ENCODE results near the gene AJM1. TPM values are rescaled to one million over a fixed set of nuclear protein-coding genes. Genes with fewer than 3 reads are reported as not detected.
"Not testable (repeated sequence)": the region's sequence is repeated elsewhere in the genome, so short reads cannot be mapped to it uniquely, and the experiment has no call there.

AJM1 gene
- total RNA-seq, 1 donor from 2014 or later = 5.9 TPM

DNA sequence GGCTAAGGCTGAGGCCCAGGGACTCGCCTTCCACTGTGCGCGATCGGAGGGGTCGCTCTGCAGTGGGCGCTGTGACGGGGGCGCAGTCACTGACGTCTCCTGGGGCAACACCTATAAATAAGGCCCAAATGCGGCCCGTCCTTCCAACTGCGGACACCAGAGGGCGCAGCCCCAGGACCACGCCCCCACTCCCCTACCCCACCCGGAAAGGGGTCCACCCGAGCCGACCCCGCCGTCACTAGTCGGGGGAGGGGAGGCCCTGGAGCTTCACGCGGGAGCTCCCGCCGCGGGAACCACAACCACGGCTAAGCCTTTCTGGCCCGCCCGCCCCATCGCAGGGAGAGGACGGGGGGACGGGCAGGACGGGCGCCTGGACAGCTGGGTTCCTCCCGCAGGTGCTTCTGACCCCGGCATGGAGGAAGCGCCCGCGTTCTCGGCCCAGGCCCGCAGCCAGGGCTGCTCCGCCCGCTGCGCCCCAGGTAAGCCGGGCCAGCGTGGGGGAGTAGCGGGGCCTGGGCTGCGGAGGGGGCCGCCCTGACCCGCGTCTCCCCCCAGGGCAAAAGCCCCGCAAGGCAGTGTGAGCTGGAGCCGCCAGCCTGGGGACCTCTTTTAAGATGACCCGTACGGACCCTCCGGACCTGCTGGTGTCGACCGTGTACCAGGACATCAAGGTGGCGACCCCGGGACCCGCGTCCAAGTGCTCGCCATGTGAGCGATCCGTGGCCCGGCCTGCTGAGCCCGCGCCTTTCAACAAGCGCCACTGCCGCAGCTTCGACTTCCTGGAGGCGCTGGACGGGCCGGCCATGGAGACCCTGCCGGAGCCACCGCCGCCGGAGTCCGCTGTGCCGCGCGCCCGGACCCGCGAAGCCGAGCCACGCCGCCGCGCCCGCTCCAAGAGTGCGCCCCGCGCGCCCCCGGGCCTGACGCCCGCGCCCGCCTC is 1.8 kb downstream of the AJM1 start:
- Histone ChIP-seq H3K27me3 (peaks cover 34% of the 10 kb centered on the region), H3K4me1 (peaks cover 3 to 32% of the 10 kb centered on the region in 2 donors), H3K4me3 (peak overlapping the region; percentile 13 to 71), H3K36me3 (peaks cover 12 to 19% of the 10 kb centered on the region in 2 donors)
- H3K9me3 ChIP-seq; H3K27ac ChIP-seq; intact Hi-C loops (cut with DNase I); DNase-seq (ENCODE audit: low spot score in 2 of 2): not testable (repeated sequence)
- TF ChIP-seq, protein P1, sequence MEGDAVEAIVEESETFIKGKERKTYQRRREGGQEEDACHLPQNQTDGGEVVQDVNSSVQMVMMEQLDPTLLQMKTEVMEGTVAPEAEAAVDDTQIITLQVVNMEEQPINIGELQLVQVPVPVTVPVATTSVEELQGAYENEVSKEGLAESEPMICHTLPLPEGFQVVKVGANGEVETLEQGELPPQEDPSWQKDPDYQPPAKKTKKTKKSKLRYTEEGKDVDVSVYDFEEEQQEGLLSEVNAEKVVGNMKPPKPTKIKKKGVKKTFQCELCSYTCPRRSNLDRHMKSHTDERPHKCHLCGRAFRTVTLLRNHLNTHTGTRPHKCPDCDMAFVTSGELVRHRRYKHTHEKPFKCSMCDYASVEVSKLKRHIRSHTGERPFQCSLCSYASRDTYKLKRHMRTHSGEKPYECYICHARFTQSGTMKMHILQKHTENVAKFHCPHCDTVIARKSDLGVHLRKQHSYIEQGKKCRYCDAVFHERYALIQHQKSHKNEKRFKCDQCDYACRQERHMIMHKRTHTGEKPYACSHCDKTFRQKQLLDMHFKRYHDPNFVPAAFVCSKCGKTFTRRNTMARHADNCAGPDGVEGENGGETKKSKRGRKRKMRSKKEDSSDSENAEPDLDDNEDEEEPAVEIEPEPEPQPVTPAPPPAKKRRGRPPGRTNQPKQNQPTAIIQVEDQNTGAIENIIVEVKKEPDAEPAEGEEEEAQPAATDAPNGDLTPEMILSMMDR (IDR thresholded peaks at IDR 0.05) = peak; percentile 64 to 73 (median 69)

DNA sequence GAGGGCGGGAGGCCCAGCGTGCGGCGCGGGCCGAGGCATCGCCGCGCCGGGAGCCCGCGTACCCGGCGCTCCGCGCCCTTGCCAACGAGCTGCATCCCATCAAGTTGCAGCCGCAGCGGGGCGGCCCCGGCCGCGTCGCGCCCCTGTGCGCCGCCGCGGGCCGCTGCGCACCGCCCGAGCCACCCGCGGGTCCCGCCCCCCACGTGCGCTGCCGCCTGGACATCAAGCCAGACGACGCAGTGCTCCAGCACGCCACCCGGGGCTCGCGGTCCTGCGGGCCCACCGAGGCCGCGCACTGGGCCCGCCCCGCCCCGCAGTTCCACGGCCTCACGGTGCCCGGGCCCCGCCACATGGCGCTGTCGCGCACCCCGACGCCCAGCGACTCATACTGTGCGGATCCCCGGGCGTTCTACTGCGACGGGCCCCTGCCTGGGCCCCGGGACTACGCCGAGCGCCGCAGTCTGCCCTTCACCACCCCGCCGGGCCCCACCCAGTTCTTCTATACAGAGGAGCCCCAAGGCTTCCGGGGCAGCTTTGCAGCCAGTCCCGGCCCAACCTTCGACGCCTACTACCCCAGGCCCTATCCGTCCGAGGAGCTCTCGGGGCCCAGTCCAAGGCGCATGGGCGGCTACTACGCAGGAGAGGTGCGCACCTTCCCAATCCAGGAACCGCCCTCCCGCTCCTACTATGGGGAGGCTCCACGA is 2.6 kb downstream of the AJM1 start:
- intact Hi-C loops (cut with DNase I) = loop anchor here (5.0 kb wide), 1 partner anchor 38 kb away; the partner anchor contains the start of gene RABL6
- Histone ChIP-seq H3K4me1 (peaks cover 4 to 33% of the 10 kb centered on the region in 2 donors), H3K27me3 (peaks cover 34% of the 10 kb centered on the region)

DNA sequence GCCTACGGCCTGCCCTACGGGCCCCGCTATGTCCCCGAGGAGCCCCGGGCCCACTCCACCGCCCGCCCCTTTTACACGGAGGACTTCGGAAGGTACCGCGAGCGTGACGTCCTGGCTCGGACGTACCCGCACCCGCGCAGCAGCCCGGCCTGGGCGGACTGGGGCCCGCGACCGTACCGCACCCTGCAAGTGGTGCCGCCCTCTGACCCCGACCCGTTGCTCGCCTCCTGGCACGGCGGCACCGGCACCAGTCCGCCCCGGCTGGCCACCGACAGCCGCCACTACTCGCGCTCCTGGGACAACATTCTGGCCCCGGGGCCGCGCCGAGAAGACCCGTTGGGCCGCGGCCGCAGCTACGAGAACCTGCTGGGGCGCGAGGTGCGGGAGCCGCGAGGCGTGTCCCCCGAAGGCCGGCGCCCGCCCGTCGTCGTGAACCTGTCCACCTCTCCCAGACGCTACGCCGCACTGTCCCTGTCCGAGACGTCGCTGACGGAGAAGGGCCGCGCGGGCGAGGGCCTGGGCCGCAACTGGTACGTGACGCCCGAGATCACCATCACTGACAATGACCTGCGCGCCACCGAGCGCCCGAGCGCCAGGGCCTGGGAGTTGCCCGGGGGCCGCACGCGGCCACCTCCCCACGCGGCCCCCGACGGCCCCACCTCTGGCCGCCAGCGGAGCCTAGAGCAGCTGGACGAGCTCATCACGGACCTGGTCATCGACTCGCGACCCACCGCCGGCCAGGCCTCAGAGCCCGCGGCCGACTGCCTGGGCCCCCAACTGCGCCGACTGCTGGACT is 3.4 kb downstream of the AJM1 start:
- Histone ChIP-seq H3K36me3 (peaks cover 0 to 3% of the 10 kb centered on the region in 2 donors), H3K27me3 (peaks cover 34% of the 10 kb centered on the region), H3K9me3 (no peaks in the 10 kb centered on the region), H3K27ac (no peak overlapping the region), H3K4me3 (no peak overlapping the region), H3K4me1 (peaks cover 11 to 41% of the 10 kb centered on the region in 2 donors)
- intact Hi-C loops (cut with DNase I) = loop anchor here (5.0 kb wide), 1 partner anchor 38 kb away; the partner anchor contains the start of gene RABL6
- TF ChIP-seq, protein P1 (IDR thresholded peaks at IDR 0.05) = no peak
- DNase-seq (ENCODE audit: low spot score in 2 of 2) = no peak

More for the DNA sequence above, 2.6 kb downstream of the AJM1 start:
- TF ChIP-seq, protein P1 (IDR thresholded peaks at IDR 0.05) = no peak
- Histone ChIP-seq H3K9me3 (no peaks in the 10 kb centered on the region), H3K27ac (no peak overlapping the region), H3K36me3 (peaks cover 3 to 11% of the 10 kb centered on the region in 2 donors), H3K4me3 (no peak overlapping the region)
- no peak for DNase-seq (ENCODE audit: low spot score in 2 of 2)

DNA sequence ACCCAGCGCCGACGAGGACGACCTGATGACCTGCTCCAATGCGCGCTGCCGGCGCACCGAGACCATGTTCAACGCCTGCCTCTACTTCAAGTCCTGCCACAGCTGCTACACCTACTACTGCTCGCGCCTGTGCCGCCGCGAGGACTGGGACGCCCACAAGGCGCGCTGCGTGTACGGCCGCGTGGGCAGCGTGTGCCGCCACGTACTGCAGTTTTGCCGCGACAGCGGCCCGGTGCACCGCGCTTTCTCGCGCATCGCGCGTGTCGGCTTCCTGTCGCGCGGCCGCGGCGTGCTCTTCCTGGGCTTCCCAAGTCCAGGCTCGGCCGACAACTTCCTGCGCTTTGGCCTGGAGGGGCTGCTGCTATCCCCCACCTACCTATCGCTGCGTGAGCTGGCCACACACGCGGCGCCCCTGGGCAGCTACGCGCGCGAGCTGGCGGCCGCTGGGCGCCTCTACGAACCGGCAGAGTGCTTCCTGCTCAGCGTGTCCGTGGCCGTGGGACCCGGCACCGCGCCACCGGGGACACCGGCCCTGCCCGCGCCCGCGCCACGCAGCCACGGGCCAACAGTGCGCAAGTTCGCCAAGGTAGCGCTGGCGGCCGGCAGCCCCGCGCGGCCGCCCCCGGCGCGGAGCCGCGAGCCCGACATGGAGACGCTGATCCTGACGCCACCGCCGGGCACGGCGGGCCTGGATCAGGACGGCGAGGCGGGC is 4.3 kb downstream of the AJM1 start:
- no peaks in the 10 kb centered on the region for H3K9me3 ChIP-seq
- peak overlapping the region; percentile 85 to 98 for H3K4me3 ChIP-seq
- no peaks in the 10 kb centered on the region for H3K36me3 ChIP-seq
- H3K27ac ChIP-seq = no peak overlapping the region
- H3K27me3 ChIP-seq = peaks cover 34% of the 10 kb centered on the region
- peaks cover 11 to 43% of the 10 kb centered on the region in 2 donors for H3K4me1 ChIP-seq
- intact Hi-C loops (cut with DNase I) = loop anchor here (5.0 kb wide), 1 partner anchor 39 kb away; the partner anchor contains the start of gene RABL6
- TF ChIP-seq, protein P1 (IDR thresholded peaks at IDR 0.05) = no peak
- DNase-seq (ENCODE audit: low spot score in 2 of 2) = no peak

All from ascending aorta (tissue), 2 donors.